ENCODE data around the gene APOL1.

The APOL1 gene

GRCh38 chr22:36286096-36286957 is 33.4 kb downstream of the APOL1 start:
- Histone ChIP-seq H3K36me3 (ENCODE audit: insufficient read depth, low read length) (peaks cover 87% of the 10 kb centered on the region), H3K9me2 (ENCODE audit: low read depth, low read length) (no peaks in the 10 kb centered on the region), H3K27ac (ENCODE audit: low read depth, low read length, poor library complexity, severe bottlenecking) (no peak overlapping the region), H3K4me1 (ENCODE audit: insufficient read depth, low read length, severe bottlenecking) (no peaks in the 10 kb centered on the region), H3K9me3 (ENCODE audit: low read length) (no peaks in the 10 kb centered on the region), H3K4me2 (ENCODE audit: low read length) (no peak overlapping the region), H3K9ac (ENCODE audit: low read length) (no peak overlapping the region), H2AFZ (ENCODE audit: low read length) (no peak overlapping the region), H3K27me3 (ENCODE audit: insufficient read depth, low read length) (no peaks in the 10 kb centered on the region), H3K4me3 (ENCODE audit: low read depth, low read length, poor library complexity, severe bottlenecking) (no peak overlapping the region), H3F3A (ENCODE audit: insufficient read depth, low read length) (no peaks in the 10 kb centered on the region; the same call in 1 of the 2 replicates), H3K79me2 (ENCODE audit: insufficient read depth, low read length) (no peaks in the 10 kb centered on the region), H4K20me1 (ENCODE audit: insufficient read depth, low read length) (no peaks in the 10 kb centered on the region)
- TF ChIP-seq EZH2 (IDR thresholded peaks at IDR 0.05; ENCODE audit: borderline replicate concordance, low read length) (no peak), CTCF (IDR thresholded peaks at IDR 0.05; ENCODE audit: low read length) (peak; percentile 91)

DNA sequence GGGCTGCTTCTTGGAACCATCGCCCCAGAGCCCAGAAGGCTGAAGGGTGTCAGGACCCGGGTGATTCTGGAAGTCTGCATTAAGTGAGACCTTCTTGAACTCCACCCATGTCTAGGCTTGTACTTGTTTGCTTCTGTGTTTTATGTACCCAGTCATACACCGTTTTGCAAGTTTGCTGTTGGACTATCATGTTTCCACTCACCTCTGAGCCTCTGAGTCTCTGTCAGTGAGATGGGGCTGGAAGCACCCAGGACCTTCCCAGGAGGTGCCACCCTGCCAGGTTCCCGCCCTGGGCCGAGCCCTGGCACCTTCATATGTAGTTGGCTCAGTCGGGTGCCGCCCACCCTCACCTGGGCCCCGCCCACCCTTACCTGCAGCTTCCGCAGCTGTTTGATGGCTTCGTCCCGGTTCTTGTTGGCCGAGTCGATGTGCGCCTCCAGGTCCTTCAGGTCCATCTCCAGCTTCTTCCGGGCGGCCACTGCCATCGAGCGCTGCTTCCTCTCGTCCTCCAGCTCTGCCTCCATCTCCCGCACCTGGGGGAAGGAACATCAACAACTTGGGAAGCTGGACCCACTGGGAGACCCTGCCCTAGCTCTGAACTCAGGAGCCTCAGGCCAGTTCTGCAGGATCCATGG is 35.1 kb downstream of the APOL1 start:
- Histone ChIP-seq H4K20me1 (ENCODE audit: insufficient read depth, low read length) (no peaks in the 10 kb centered on the region), H2AFZ (ENCODE audit: low read length) (no peak overlapping the region), H3F3A (ENCODE audit: insufficient read depth, low read length) (no peaks in the 10 kb centered on the region; the same call in 1 of the 2 replicates)

More for the DNA sequence above, 35.1 kb downstream of the APOL1 start:
- Histone ChIP-seq H3K4me2 (ENCODE audit: low read length) (no peak overlapping the region), H3K27ac (ENCODE audit: low read depth, low read length, poor library complexity, severe bottlenecking) (no peak overlapping the region), H3K9me2 (ENCODE audit: low read depth, low read length) (no peaks in the 10 kb centered on the region), H3K79me2 (ENCODE audit: insufficient read depth, low read length) (no peaks in the 10 kb centered on the region), H3K36me3 (ENCODE audit: insufficient read depth, low read length) (peaks cover 86% of the 10 kb centered on the region), H3K4me3 (ENCODE audit: low read depth, low read length, poor library complexity, severe bottlenecking) (no peak overlapping the region), H3K4me1 (ENCODE audit: insufficient read depth, low read length, severe bottlenecking) (no peaks in the 10 kb centered on the region), H3K9ac (ENCODE audit: low read length) (no peak overlapping the region), H3K27me3 (ENCODE audit: insufficient read depth, low read length) (no peaks in the 10 kb centered on the region), H3K9me3 (ENCODE audit: low read length) (no peaks in the 10 kb centered on the region)
- TF ChIP-seq CTCF (IDR thresholded peaks at IDR 0.05; ENCODE audit: low read length) = no peak
- TF ChIP-seq EZH2 (IDR thresholded peaks at IDR 0.05; ENCODE audit: borderline replicate concordance, low read length) = no peak
